Right lobe of liver (tissue), 6 donors: ENCODE measurements around the gene CSTF2T. TPM values are rescaled to one million over a fixed set of nuclear protein-coding genes. Genes with fewer than 3 reads are reported as not detected.
"Not testable (repeated sequence)": the region's sequence is repeated elsewhere in the genome, so short reads cannot be mapped to it uniquely, and the experiment has no call there.

Source experiments
- ATAC-seq, 4 donors: fragments of 200-7000 bp; cut with Tn5 transposase; one replicate each; pipeline ENCODE4 v1.9.1; 2020; ENCODE audit warnings: mild to moderate bottlenecking in 4 of 4, moderate library complexity in 4 of 4
- DNase-seq, 3 donors: peaks; one replicate each; pipeline ENCODE4 v3.0.0-alpha.2; 2020
- H3K27ac ChIP-seq, 3 donors: fragments of 200-600 bp; one replicate each; pipeline ENCODE4 v1.8.0; 2022
- H3K27me3 ChIP-seq, 2 donors: fragments of 200-600 bp; one replicate each; pipeline ENCODE4 v1.8.0; 2022
- H3K36me3 ChIP-seq, 4 donors: fragments of 200-600 bp; sonication (generic) in 1 of 4; one replicate each; pipeline versions ENCODE4 v1.5.1 to v1.8.0; 2017 to 2022; ENCODE audit warnings: control low read depth in 1 of 4
- H3K4me1 ChIP-seq, 4 donors: fragments of 200-600 bp; sonication (generic) in 1 of 4; one replicate each; pipeline versions ENCODE4 v1.5.1 to v1.8.0; 2017 to 2022; ENCODE audit warnings: control low read depth in 1 of 4
- H3K4me3 ChIP-seq, 3 donors: fragments of 200-600 bp; one replicate each; pipeline ENCODE4 v1.8.0; 2022
- H3K9me3 ChIP-seq, 4 donors: fragments of 200-600 bp; sonication (generic) in 1 of 4; one replicate each; pipeline versions ENCODE4 v1.5.1 to v1.8.0; 2017 to 2022; ENCODE audit warnings: control low read depth in 1 of 4
- CTCF ChIP-seq, 4 donors: fragments of 200-600 bp in 3 of 4; fragments of 450-650 bp in 1 of 4; IDR thresholded peaks; one replicate each; pipeline versions ENCODE4 v1.5.1 to v1.8.0; 2016 to 2022; ENCODE audit warnings: antibody characterized with exemption in 4 of 4, mild to moderate bottlenecking in 2 of 4
- POLR2A ChIP-seq: fragments of 450-650 bp; IDR thresholded peaks from one replicate; pipeline ENCODE4 v1.6.1; 2017; ENCODE audit warnings: antibody characterized with exemption, mild to moderate bottlenecking
- WGBS: methylation state at CpG from one replicate; pipeline ENCODE4 v1.1.6; 2018; ENCODE audit warnings: low coverage, low lambda C conversion rate; ENCODE audit not compliant: insufficient coverage; ENCODE audit errors: missing lambda C conversion rate; 5-methylcytosine and 5-hydroxymethylcytosine counted together
- intact Hi-C, 2 donors: fragments of 100-400 bp; cut with DNase I; formaldehyde crosslinking; loops; one replicate each; pipeline versions ENCODE4 v1.11.2 to v1.14.1; 2022
- total RNA-seq, 6 experiments: library from RNA; depleted of rRNA in 2 of 6; stranded (reverse); fragments of >200 nt in 2 of 6; fragmentation: NEBNext Ultra II Directional in 3 of 6; extraction: Animal tissue kit (Norgen Biotek cat#: 25700) in 3 of 6; gene quantifications; one replicate each; pipeline versions ENCODE4 v1.1.0 to v1.2.4, GENCODE V29; 2016 to 2023
- donor health status: DM: no; HTN: yes; CAD: no.
- donor health status: DM: no; HTN: no; CAD: no.
- donor health status: DM: no; HTN: no; CAD: no.
- donor health status: DM: no; HTN: yes; CAD: no.
- donor health status: DM: no; HTN: yes; CAD: no.

CSTF2T gene
- total RNA-seq, 6 experiments from 2014 or later: 8.0 to 12.3 (median 8.9) TPM

- Histone ChIP-seq H3K27me3 (no peaks in the 10 kb centered on the region), H3K36me3 (no peaks in the 10 kb centered on the region), H3K4me1 (no peaks in the 10 kb centered on the region), H3K9me3 (no peaks in the 10 kb centered on the region), H3K27ac (no peak overlapping the region), H3K4me3 (no peak overlapping the region)
- DNase-seq (no peak), ATAC-seq (no peak)
- WGBS: 77% methylated on average over 3 of the region's 3 CpGs
- no peak for TF ChIP-seq CTCF (IDR thresholded peaks at IDR 0.05)
- no peak for TF ChIP-seq POLR2A
- intact Hi-C loops: no loop called here
Measured at GRCh38 chr10:51689536-51689935, 9.9 kb downstream of the CSTF2T start.

GRCh38 chr10:51688826-51689225 lies 10.6 kb downstream of the CSTF2T start:
- H3K36me3 ChIP-seq, H3K4me3 ChIP-seq, H3K4me1 ChIP-seq, H3K9me3 ChIP-seq, H3K27ac ChIP-seq, H3K27me3 ChIP-seq, intact Hi-C loops, ATAC-seq, DNase-seq: not testable (repeated sequence)
- 52% methylated on average over 2 of the region's 2 CpGs for whole genome bisulfite sequencing

GRCh38 chr10:51687296-51687695 lies 12.1 kb downstream of the CSTF2T start:
- no peaks in the 10 kb centered on the region for H3K36me3 ChIP-seq
- 53% methylated on average over 1 of the region's 1 CpG for WGBS
- H3K27me3 ChIP-seq: no peaks in the 10 kb centered on the region
- H3K9me3 ChIP-seq: no peaks in the 10 kb centered on the region
- H3K4me1 ChIP-seq: no peaks in the 10 kb centered on the region
- DNase-seq: no peak
- H3K4me3 ChIP-seq: no peak overlapping the region
- no peak for ATAC-seq
- intact Hi-C loops: no loop called here
- TF ChIP-seq CTCF (IDR thresholded peaks at IDR 0.05) (no peak), POLR2A (no peak)
- no peak overlapping the region for H3K27ac ChIP-seq

GRCh38 chr10:51685768-51686167 lies 13.6 kb downstream of the CSTF2T start:
- intact Hi-C loops: no loop called here
- ATAC-seq (no peak), DNase-seq (no peak)
- TF ChIP-seq CTCF (IDR thresholded peaks at IDR 0.05) (no peak), POLR2A (no peak)
- 31% methylated on average over 2 of the region's 2 CpGs for WGBS
- Histone ChIP-seq H3K4me3 (no peak overlapping the region), H3K9me3 (no peaks in the 10 kb centered on the region), H3K4me1 (no peaks in the 10 kb centered on the region), H3K36me3 (no peaks in the 10 kb centered on the region), H3K27me3 (no peaks in the 10 kb centered on the region), H3K27ac (no peak overlapping the region)

GRCh38 chr10:51683031-51683691 lies 16.2 kb downstream of the CSTF2T start:
- intact Hi-C loops: no loop called here
- Histone ChIP-seq H3K9me3 (no peaks in the 10 kb centered on the region), H3K36me3 (no peaks in the 10 kb centered on the region), H3K27me3 (no peaks in the 10 kb centered on the region), H3K4me1 (no peaks in the 10 kb centered on the region), H3K4me3 (no peak overlapping the region), H3K27ac (no peak overlapping the region)
- no peak for TF ChIP-seq CTCF (IDR thresholded peaks at IDR 0.05)
- no peak for TF ChIP-seq POLR2A
- DNase-seq (no peak), ATAC-seq (no peak)
- WGBS: 66% methylated on average over 4 of the region's 4 CpGs
